Adrenal gland (tissue), 5 donors: Measurements from ENCODE around the gene AREL1.

Experiments
- POLR2A ChIP-seq, 2 donors: fragments of 450-650 bp; IDR thresholded peaks; one replicate each; pipeline ENCODE4 v1.6.1; 2017; ENCODE audit warnings: antibody characterized with exemption in 2 of 2, mild to moderate bottlenecking in 2 of 2, moderate library complexity in 1 of 2
- TF ChIP-seq, protein P1 (sequence below), 6 experiments: fragments of 450-650 bp in 4 of 6; fragments of 200-600 bp in 2 of 6; sonication (generic) in 1 of 6; IDR thresholded peaks; 1 replicate in 5 of 6; 2 replicates in 1 of 6; pipeline versions ENCODE4 v1.5.1 to v1.8.0; 2016 to 2021; ENCODE audit warnings: antibody characterized with exemption in 6 of 6, mild to moderate bottlenecking in 2 of 6, moderate library complexity in 1 of 6
- donor health status: DM: no; HTN: no; CAD: no.

DNA sequence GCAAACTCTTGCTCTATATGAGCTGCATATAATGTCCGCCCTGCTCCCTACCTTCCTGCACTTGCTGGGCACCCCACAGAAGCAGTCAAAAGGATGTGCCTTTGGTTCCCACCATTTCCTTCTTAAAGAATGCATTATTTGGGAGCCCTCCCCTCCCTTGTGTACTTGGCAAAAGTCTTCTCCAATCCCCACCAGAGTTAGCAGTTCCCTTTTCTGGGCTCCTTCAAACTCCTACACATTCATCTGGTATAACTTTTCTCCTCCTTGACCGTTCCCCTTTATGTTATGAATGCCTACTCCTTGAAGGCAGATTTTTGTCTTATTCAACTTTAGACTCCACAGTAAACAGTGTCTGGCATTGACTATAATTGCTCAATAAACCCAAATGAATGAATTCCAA, 27.8 kb downstream of the AREL1 start:
- TF ChIP-seq POLR2A (IDR thresholded peaks at IDR 0.05), result no peak
- TF ChIP-seq, protein P1, sequence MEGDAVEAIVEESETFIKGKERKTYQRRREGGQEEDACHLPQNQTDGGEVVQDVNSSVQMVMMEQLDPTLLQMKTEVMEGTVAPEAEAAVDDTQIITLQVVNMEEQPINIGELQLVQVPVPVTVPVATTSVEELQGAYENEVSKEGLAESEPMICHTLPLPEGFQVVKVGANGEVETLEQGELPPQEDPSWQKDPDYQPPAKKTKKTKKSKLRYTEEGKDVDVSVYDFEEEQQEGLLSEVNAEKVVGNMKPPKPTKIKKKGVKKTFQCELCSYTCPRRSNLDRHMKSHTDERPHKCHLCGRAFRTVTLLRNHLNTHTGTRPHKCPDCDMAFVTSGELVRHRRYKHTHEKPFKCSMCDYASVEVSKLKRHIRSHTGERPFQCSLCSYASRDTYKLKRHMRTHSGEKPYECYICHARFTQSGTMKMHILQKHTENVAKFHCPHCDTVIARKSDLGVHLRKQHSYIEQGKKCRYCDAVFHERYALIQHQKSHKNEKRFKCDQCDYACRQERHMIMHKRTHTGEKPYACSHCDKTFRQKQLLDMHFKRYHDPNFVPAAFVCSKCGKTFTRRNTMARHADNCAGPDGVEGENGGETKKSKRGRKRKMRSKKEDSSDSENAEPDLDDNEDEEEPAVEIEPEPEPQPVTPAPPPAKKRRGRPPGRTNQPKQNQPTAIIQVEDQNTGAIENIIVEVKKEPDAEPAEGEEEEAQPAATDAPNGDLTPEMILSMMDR (IDR thresholded peaks at IDR 0.05), result no peak
